22Rv1 (cell line): ENCODE results near the gene MIPOL1.

ENCODE experiments used
- H3K27ac ChIP-seq: fragments of 450-650 bp; 2 replicates; pipeline ENCODE4 v1.5.1; 2017
- CTCF ChIP-seq: fragments of 450-650 bp; IDR thresholded peaks from 2 replicates; pipeline ENCODE4 v1.5.1; 2017; ENCODE audit warnings: mild to moderate bottlenecking
- ZFX ChIP-seq: fragments of 450-650 bp; IDR thresholded peaks from 2 replicates; pipeline ENCODE4 v1.6.1; 2017; ENCODE audit warnings: antibody characterized with exemption, borderline replicate concordance

MIPOL1 gene

GRCh38 chr14:37569729-37570128 lies 372.0 kb downstream of the MIPOL1 start:
- peak overlapping the region; percentile 96 for H3K27ac ChIP-seq
- no peak for TF ChIP-seq ZFX
- no peak for TF ChIP-seq CTCF

- TF ChIP-seq CTCF (no peak), ZFX (no peak)
- peak overlapping the region; percentile 96 for H3K27ac ChIP-seq
Measured at GRCh38 chr14:37571391-37571790, 373.7 kb downstream of the MIPOL1 start.

GRCh38 chr14:37573356-37573755 lies 375.6 kb downstream of the MIPOL1 start:
- TF ChIP-seq CTCF: no peak
- no peak for TF ChIP-seq ZFX
- H3K27ac ChIP-seq: peak overlapping the region; percentile 96

GRCh38 chr14:37579274-37579673 lies 381.5 kb downstream of the MIPOL1 start:
- no peak overlapping the region for H3K27ac ChIP-seq
- no peak for TF ChIP-seq CTCF
- no peak for TF ChIP-seq ZFX

- TF ChIP-seq CTCF (no peak), ZFX (no peak)
- H3K27ac ChIP-seq: 0 out of 2 replicates have a peak overlapping the region, but pooled peaks have one; percentile 13
Measured at GRCh38 chr14:37580146-37580545, 382.4 kb downstream of the MIPOL1 start.

GRCh38 chr14:37583358-37584210 lies 385.8 kb downstream of the MIPOL1 start:
- TF ChIP-seq ZFX (no peak), CTCF (no peak)
- peak overlapping the region; percentile 100 for H3K27ac ChIP-seq

- H3K27ac ChIP-seq: peak overlapping the region; percentile 100
Measured at GRCh38 chr14:37584211-37585100, 386.7 kb downstream of the MIPOL1 start.

More at GRCh38 chr14:37584211-37585100, 386.7 kb downstream of the MIPOL1 start:
- TF ChIP-seq ZFX (no peak), CTCF (no peak)
